Testis (tissue), 2 donors: ENCODE data around the gene IGSF22.

Source experiments
- POLR2A ChIP-seq: fragments of 450-650 bp; IDR thresholded peaks from one replicate; pipeline ENCODE4 v1.6.1; 2017; ENCODE audit warnings: antibody characterized with exemption, mild to moderate bottlenecking, moderate library complexity
- TF ChIP-seq, protein P1 (sequence below), 3 experiments: fragments of 450-650 bp in 2 of 3; fragments of 200-600 bp in 1 of 3; sonication (generic) in 1 of 3; IDR thresholded peaks; one replicate each; pipeline ENCODE4 v1.5.1; 2016 to 2019; ENCODE audit warnings: antibody characterized with exemption in 3 of 3, mild to moderate bottlenecking in 2 of 3, moderate library complexity in 1 of 3

DNA sequence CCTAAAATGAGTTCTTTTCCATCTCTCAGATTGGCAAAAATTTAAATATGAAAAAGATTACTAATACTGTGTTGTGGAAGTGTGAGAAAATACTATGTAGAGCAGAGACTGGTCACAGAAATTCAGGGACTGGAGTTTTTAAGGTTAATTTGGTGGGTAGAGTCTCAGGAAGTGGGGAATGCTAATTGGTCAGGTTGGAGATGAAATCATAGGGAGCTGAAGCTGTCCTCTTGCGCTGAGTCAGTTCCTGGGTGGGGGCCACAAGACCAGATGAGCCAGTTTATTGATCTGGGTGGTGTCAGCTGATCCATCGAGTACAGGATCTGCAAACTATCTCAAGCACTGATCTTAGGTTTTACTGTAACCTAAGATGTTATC, 56.8 kb downstream of the IGSF22 start:
- TF ChIP-seq, protein P1, sequence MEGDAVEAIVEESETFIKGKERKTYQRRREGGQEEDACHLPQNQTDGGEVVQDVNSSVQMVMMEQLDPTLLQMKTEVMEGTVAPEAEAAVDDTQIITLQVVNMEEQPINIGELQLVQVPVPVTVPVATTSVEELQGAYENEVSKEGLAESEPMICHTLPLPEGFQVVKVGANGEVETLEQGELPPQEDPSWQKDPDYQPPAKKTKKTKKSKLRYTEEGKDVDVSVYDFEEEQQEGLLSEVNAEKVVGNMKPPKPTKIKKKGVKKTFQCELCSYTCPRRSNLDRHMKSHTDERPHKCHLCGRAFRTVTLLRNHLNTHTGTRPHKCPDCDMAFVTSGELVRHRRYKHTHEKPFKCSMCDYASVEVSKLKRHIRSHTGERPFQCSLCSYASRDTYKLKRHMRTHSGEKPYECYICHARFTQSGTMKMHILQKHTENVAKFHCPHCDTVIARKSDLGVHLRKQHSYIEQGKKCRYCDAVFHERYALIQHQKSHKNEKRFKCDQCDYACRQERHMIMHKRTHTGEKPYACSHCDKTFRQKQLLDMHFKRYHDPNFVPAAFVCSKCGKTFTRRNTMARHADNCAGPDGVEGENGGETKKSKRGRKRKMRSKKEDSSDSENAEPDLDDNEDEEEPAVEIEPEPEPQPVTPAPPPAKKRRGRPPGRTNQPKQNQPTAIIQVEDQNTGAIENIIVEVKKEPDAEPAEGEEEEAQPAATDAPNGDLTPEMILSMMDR (IDR thresholded peaks at IDR 0.05), result no peak
- TF ChIP-seq POLR2A, result no peak
